Activated T-cell treated with anti-CD3 and anti-CD28 coated beads for 48 hours (primary cell): ENCODE results near the gene GALNT9.

Experiments
- DNase-seq: peaks from one replicate; pipeline ENCODE4 v3.0.0-alpha.2; 2020; ENCODE audit warnings: low read depth

The GALNT9 gene

GRCh38 chr12:132325733-132326130 lies 3.7 kb downstream of the GALNT9 start:
- no peak for DNase-seq

GRCh38 chr12:132324841-132325732 lies 4.3 kb downstream of the GALNT9 start:
- no peak for DNase-seq

- no peak for DNase-seq
Measured at GRCh38 chr12:132324173-132324572, 5.2 kb downstream of the GALNT9 start.

GRCh38 chr12:132323171-132324010 lies 6.0 kb downstream of the GALNT9 start:
- DNase-seq, result no peak

- DNase-seq, result no peak
Measured at GRCh38 chr12:132322206-132323132, 6.9 kb downstream of the GALNT9 start.

- no peak for DNase-seq
Measured at GRCh38 chr12:132321321-132322118, 7.9 kb downstream of the GALNT9 start.

- DNase-seq, result no peak
Measured at GRCh38 chr12:132320767-132321211, 8.6 kb downstream of the GALNT9 start.

GRCh38 chr12:132319991-132320570 lies 9.3 kb downstream of the GALNT9 start:
- DNase-seq, result no peak

GRCh38 chr12:132319359-132319950 lies 9.9 kb downstream of the GALNT9 start:
- DNase-seq, result no peak

GRCh38 chr12:132318618-132319033 lies 10.8 kb downstream of the GALNT9 start:
- DNase-seq, result no peak

- no peak for DNase-seq
Measured at GRCh38 chr12:132318135-132318534, 11.3 kb downstream of the GALNT9 start.

GRCh38 chr12:132317233-132317938 lies 12.0 kb downstream of the GALNT9 start:
- DNase-seq, result no peak

GRCh38 chr12:132316497-132317232 lies 12.7 kb downstream of the GALNT9 start:
- no peak for DNase-seq

GRCh38 chr12:132315951-132316350 lies 13.4 kb downstream of the GALNT9 start:
- DNase-seq, result no peak

- no peak for DNase-seq
Measured at GRCh38 chr12:132315507-132315906, 13.9 kb downstream of the GALNT9 start.

- no peak for DNase-seq
Measured at GRCh38 chr12:132314516-132315233, 14.7 kb downstream of the GALNT9 start.

GRCh38 chr12:132314035-132314434 lies 15.4 kb downstream of the GALNT9 start:
- no peak for DNase-seq

GRCh38 chr12:132313182-132313581 lies 16.2 kb downstream of the GALNT9 start:
- no peak for DNase-seq
